Left ventricle myocardium superior (tissue), 1 donor: ENCODE results near the gene HGFAC. TPM values are rescaled to one million over a fixed set of nuclear protein-coding genes. Genes with fewer than 3 reads are reported as not detected.

Experiments
- ATAC-seq: fragments of 200-7000 bp; cut with Tn5 transposase; one replicate; pipeline ENCODE4 v1.9.1; 2020; ENCODE audit warnings: mild to moderate bottlenecking, moderate library complexity
- DNase-seq: peaks from one replicate; pipeline ENCODE4 v3.0.0-alpha.2; 2020
- intact Hi-C: fragments of 100-400 bp; cut with micrococcal nuclease; formaldehyde crosslinking; loops from one replicate; pipeline ENCODE4 v1.11.0; 2022
- total RNA-seq: library from RNA; stranded (reverse); fragmentation: NEBNext Ultra II Directional; extraction: Animal tissue kit (Norgen Biotek cat#: 25700); gene quantifications from one replicate; pipeline ENCODE4 v1.2.1, GENCODE V29; 2021
- donor health status: DM: no; HTN: yes; CAD: no; lungs with severe emphysema.

HGFAC gene
- total RNA-seq, 1 donor from 2014 or later = 0.67 TPM

DNA sequence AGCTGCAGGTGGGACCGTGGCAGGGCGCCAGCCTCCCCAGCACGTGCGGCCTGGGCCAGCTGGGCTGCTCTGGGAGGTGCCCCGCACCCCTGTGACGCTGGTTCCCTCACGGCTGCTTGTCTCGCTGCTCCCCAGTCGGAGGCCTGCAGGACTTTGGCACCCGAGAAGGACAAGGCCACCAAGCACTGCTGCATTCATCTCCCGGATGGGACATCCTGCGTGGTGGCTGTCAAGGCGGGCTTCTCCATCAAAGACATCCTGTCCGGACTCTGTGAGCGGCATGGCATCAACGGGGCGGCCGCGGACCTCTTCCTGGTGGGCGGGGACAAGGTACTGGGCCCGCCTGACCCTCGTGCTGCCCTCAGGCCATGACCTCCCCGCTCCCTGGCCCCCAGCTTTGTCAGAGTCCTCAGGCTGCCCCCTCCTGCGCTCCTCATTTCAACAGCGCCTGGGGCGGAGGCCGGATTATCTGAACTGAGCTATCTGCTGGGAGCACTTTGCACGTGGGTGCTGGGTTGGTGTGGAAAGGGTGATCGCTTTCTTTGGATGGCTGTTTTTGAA lies 19.4 kb upstream of the HGFAC start:
- no peak for ATAC-seq
- intact Hi-C loops = no loop called here
- DNase-seq = peak; percentile 26

DNA sequence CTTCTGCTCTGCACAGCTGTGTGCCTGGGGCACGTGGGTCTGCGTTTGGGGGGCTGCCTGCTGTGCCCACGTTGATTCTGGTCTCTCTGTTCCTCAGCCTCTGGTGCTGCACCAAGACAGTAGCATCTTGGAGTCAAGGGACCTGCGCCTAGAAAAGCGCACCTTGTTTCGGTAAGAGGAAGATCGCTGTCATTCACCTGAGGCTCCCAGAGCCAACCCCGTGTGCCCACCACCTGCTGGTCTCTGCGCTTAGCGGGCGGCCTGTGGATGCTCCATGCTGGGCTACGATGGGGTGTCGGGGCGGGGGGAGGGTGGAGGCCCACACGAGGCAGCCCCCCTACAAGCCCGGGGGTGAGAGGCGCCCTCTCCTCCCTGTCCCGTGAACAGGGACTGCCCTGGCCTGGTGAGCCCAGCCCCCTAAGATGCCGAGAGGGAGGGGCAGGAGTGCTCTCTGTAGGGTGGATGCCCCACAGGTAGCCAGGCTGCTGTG lies 18.9 kb upstream of the HGFAC start:
- DNase-seq = peak; percentile 20
- no peak for ATAC-seq
- intact Hi-C loops = no loop called here

DNA sequence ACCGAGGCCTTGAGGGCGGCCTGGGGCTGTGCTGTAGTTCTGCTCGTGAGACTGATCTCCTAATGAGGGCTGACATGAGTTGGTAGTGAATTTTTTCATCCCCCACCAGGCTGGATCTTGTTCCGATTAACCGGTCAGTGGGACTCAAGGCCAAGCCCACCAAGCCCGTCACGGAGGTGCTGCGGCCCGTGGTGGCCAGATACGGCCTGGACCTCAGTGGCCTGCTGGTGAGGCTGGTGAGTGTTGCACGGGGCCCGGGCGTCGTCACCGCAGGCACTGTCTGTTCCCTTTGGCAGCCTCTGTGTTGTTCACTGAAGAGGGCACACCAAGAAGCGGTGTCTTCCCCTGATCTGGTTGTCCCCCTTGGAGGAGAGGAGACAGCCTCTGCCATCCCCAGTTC lies 18.4 kb upstream of the HGFAC start:
- intact Hi-C loops = no loop called here
- DNase-seq (peak; percentile 4), ATAC-seq (no peak)

DNA sequence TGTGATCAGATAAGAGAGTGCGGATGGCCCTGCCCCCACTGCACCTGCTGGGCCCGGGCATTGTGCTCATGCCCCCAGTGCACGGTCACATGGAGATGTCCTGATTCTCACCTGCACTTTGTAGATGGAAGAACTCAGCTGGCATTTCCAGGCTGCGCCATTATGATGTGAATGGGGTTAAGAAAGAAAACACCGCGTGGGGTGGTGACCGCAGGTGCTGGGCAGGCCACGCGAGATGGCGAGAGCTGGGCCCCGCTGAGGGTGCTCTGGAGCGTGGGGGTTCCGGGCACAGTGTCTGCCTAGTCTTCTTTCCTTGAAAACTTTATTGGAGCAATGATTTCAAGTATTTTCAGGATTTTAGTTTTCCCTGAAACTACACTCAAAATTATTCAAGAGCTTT lies 17.8 kb upstream of the HGFAC start:
- DNase-seq (peak; percentile 12), ATAC-seq (no peak)
- intact Hi-C loops = no loop called here

DNA sequence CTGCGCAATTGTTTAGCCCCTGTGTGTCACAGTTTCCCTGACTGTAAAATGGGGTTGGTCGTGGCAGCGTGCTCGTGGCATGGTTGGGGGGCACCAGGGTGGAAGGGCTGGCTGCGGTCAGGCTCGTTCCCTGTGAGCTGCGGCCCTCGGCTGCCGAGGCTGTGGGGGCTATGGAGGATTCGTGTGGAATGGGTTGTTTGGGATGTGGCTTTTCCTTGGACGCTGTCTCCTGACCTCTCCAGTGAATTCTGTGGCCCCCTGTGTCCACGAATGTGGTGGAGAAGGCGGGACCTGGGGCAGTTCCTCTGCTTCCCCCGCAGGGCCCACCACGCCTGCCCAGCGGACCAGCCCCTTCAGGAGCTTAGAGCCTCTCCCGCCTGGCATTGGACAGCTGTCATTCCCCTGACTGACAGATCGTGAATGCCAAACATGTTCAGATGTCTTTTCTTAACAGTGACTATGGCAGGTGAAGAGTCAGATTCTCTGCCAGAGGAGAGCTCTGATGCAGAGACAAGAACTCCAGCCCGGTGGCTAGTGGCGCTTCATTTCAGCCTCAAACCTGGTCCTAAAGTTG lies 17.2 kb upstream of the HGFAC start:
- intact Hi-C loops = no loop called here
- ATAC-seq (no peak), DNase-seq (no peak)

DNA sequence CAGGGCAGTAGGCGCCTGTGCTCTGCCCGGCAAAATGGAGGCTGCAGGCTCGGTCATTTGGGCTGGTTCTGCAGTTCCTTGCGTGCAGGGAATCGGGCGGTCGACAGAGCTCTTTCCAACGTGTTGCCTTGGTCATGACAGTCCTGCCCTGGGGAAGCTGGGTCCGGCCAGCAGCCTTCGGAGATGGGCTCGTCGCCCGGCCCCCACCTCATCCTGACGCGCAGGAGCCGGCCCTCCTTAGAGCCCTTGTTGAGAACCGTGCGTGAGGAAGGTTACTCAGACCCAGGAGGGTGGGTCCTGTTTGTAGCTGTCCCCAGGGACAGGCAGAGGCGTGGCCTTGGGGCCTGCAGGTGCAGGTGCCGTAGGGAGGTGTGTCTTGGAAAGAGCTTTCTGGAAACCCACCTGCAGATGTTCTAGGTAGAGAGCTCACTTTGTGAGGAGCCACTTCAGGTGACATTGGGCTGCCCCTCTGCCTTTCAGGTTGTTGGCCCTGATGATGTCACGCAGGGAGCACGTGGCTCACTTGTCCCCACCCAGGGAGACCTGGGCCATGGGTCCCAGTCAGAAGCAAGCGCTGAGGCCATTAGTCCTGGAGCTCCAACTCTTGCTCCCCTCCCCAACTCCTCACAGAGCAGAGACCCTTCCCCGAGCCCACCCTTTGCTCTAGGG lies 15.2 kb upstream of the HGFAC start:
- ATAC-seq = no peak
- DNase-seq = no peak
- intact Hi-C loops = no loop called here

DNA sequence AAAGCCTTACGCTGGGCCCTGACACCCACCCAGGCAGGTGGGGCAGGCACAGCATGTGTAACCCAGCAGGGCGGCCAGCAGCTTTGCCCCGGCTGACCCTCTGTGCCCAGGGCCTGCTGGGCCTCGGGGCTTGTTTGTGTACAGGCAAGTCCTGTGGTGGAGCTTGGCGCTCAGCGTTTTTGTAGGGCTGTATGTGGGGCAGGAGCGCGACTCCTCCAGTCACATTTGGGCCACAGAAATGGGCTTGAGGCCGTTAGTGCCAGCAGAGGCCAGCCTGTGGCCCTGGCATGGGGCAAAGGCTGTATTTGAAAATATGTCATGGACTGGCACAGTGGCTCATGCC lies 14.7 kb upstream of the HGFAC start:
- ATAC-seq = no peak
- DNase-seq = no peak
- intact Hi-C loops = no loop called here

DNA sequence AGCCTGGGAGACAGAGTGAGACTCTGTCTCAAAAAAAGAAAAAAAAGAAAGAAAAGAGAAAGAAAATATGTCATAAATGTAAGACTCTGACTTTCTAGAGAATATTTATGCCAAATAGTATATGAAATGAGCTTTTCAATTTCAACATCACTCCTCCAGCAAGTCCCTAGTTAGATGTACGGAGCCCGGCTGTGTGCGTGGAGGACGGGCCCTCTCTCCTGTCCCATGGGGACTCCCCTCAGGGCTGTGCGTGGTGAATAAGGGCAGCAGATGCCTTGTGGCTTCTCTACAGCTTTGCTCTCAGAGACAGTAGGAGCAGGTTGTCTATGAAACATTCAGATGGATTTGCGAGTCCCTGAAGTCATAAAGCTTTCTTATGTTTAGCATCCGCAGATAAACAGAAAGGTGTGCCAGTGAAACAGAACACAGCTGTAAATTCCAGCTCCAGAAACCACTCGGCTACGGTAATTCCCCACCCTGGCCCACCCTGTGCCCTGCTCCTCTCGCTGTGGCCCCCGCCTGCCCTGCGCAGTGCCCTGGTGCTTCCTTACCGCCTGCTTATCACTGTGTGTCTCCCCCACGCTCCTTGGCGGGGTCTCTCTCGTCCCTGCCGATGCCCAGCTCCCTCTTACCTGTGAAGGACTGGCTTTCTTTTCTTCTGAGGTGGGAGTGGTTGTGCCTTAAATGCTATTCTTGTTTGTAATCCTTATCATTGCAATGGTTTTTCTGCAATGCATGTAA lies 13.9 kb upstream of the HGFAC start:
- no peak for ATAC-seq
- intact Hi-C loops = no loop called here
- DNase-seq = no peak

DNA sequence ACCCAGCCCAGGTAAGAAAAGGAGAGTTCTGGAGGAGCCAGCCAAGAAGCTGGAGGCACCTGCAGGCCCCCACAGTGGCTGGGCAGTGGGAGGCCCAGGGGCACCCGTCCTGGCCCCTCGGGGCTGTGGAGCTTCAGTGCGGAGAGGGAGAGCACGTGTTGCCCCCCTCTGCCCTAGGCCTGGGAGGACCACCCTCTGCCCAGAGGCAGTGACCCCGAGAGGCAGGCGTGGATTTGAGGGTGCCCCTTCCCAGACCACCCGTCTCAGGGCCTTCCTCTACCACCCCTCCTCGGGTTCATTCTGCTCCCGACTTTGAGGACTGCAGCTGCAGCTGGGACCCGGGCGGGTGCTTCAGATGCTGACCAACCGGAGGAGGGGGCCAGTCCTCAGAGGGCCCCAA lies 12.1 kb upstream of the HGFAC start:
- no peak for DNase-seq
- ATAC-seq = no peak
- intact Hi-C loops = no loop called here

DNA sequence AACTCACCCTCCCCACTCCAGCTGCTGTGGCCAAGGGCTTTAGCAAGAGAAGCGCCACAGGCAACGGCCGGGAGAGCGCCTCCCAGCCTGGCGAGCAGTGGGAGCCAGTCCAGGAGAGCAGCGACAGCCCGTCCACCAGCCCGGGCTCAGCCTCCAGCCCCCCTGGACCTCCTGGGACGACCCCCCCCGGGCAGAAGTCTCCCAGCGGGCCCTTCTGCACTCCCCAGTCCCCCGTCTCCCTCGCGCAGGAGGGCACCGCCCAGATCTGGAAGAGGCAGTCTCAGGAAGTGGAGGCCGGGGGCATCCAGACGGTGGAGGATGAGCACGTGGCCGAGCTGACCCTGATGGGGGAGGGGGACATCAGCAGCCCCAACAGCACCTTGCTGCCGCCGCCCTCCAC lies 11.2 kb upstream of the HGFAC start:
- intact Hi-C loops = no loop called here
- no peak for DNase-seq
- no peak for ATAC-seq

DNA sequence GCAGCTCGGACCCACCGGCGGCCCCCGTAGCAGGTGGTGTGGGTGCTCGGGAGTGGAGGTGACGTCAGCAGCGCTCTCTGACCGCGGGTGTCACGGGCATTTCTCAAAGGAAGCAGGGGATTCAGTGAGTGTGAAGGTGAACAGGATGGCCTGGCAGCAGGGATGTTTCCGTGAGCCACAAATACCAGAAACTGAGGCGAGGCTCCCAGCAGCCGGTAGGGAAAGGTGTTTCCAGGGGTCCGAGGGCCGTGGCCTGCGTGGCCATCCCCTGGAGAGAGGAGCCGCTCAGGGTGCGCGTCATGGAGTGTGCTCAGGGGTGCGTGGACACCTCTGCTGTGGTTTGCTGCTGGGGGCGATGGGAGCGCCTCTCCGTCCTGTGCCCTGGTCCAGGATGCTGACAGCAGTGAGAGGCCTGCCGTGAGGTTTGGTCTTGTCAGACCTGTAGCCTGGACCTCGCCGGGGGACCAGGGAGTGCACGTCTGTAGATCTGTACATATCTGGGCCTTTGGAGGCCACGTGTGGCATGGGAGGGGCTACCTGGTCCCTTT lies 10.2 kb upstream of the HGFAC start:
- DNase-seq = no peak
- no peak for ATAC-seq
- intact Hi-C loops = no loop called here

DNA sequence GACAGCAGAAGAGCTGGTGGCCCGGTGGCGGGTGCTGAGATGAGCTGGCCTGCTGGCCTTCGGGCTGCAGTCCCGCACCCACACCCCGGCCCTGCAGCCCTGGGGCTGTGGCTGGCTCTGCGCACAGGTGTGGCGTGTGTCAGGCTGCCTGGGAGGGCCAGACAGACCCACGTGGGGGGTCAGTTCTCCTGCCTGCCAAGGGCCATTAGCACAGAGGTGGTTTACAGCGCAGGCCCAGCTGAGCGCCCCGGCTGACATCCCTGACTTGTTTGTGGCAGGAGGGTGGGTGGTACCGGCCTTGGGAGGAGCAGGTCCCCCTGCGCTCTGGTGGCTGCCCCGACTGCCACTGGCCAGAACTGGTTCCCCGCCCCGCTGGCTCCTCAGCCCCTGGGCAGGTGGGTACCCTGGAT lies 9.4 kb upstream of the HGFAC start:
- intact Hi-C loops = no loop called here
- peak; percentile 28 for DNase-seq
- no peak for ATAC-seq

DNA sequence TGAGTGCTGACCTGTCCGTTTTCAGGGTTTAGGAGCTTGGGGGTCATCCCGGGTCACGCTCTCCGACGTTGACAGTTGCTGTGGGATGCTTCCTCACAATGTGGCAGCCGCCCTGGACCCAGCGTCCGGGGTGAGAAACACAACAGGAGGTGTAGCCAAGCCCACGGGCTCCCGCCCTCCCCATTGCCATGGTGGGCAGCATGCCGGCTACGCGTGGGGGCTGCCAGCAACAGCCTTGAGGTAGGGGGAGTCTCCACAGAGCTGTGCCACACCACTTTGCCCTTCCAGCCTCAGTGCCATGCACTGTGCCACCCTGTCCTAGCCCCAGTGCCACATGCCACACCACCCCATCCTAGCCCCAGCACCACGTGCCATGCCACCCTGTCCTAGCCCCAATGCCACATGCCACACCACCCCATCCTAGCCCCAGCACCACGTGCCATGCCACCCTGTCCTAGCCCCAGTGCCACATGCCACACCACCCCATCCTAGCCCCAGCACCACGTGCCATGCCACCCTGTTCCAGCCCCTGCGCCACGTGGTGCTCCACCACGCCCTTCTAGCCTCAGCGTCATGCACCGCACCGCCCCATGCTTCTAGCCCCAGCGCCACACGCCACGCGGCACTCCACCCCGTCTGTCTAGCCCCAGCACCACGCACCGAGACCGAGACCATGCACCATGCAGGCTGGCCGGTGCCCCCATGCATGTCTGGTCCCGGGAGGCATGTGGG lies 8.5 kb upstream of the HGFAC start:
- ATAC-seq (no peak), DNase-seq (peak; percentile 27)
- intact Hi-C loops = no loop called here

DNA sequence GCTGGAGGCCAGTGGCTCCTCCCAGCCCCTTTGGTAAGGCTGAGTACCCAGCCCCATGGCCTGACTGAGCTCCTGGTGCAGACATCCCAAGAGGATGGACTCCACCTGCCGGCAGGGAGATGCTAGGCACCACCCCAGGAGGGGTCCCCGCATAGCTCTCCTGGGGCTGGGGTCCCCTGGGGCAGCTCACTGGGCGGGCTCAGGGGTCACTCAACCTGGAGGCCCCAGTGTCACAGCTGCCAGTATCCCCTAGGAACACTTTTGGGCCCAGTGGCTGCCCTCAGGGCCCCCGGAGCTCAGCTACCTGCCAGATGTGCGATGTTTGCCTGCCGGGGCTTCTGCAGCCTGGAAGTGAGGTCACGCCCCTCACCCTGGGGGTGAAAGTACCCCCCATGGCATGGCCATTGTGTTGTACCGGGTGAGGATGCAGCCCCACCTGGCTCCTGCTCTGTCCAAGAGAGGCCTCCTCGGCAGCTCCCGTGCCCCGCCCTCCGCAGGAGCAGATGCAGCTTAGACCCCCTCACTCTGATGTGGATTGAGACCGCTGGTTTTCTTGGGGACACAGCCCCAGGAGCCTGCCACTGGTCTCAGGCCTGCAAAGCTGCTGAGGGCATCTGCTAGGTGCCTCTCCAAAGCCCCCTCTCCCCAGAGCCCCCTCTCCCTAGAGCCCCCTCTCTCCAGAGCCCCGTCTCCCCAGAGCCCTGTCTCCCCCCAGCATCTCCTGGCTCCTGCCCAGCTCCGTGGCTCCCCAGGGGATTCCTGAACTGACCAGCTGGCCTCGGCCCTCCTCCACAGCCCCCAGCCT lies 6.7 kb upstream of the HGFAC start:
- peak; percentile 22 for DNase-seq
- intact Hi-C loops = no loop called here
- no peak for ATAC-seq

DNA sequence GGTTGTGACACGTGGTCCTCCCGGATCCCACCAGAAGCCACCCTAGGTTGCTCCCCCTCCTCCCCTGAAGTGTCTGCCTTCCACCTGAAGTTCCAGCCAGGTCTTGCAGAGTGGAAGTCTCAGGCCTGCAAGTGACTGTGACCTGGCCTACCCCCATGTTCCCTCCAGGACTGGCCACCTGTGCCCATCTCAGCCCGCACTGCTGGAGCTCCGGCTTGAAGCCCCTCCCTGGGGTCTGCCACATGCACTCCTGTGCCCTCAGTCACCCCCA lies 6.1 kb upstream of the HGFAC start:
- intact Hi-C loops = no loop called here
- ATAC-seq (no peak), DNase-seq (no peak)

DNA sequence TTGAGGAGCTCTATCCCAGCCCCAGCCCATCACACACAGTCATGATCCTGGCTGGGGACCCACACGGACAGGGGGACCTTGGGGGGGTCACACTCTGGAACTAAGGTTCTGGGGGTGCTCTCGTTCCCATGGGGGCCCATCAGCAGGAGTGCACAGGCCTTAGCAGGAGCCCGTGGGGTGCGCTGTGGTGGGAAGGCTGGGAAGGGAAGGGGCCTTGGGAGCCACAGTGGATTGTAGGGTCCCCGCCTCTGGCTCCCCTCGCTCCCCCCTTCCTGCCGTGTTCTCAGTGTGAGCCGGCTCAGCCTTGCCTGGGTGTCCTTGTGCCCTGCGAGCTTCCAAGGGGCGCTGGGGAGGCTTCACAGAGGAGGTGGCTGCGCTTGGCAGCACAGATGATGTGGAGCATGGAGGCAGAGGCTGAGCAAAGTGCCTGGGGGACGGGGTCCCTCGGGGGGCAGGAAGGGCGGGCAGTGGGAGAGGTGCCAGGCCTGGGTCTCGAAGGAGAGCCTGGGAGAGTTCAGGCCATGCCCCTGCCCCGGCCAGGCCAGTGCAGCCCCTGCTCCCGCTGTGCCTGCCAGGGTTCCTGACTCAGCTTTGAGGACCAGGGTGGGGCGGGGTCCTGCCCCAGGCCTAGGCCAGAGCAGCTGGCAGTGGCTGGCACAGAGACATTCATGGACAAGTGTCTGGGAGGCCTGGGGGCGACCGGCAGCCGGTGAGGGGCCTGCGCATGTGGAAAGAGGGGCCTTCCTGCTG lies 5.5 kb upstream of the HGFAC start:
- DNase-seq (peak; percentile 23), ATAC-seq (no peak)

DNA sequence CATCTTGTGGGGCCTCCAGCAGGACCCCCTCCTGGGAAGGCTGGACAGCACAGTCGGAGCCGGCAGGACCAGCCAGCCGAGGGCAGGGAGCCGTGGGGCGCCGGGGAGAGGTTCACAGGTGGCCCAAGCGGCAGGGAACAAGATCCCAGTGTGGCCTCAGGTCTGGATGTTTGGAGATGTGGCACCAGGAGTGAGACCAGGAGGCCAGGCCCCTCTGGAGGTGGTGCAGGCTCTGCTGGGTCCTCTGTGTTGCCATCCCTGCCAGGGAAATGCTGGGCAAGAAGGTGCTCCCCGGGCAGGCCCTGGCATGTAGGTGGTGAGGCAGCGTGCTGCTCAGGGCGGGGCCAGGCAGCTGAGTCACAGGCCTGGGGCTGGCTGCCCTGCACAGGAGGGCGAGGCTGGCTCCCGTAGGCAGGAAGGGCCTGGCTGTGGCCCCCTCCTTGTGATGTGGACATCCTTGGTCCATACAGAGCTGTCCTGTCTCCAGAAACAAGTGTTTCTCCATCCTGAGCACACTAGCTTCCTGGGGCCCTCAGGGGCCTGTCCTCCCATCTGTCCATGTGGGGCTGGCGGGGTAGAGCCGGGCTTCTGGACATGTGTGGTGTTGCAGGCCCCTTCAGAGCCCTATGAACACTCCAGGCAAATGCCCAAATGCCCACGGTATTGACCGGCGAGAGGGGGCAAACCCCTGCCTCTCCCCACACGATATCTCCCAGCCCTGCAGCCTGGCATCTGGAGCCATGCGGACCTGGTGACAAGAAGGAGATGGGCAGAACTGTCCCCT lies 4.8 kb upstream of the HGFAC start:
- intact Hi-C loops = no loop called here
- DNase-seq (peak; percentile 31), ATAC-seq (no peak)

More for the DNA sequence above, 5.5 kb upstream of the HGFAC start:
- intact Hi-C loops = no loop called here

DNA sequence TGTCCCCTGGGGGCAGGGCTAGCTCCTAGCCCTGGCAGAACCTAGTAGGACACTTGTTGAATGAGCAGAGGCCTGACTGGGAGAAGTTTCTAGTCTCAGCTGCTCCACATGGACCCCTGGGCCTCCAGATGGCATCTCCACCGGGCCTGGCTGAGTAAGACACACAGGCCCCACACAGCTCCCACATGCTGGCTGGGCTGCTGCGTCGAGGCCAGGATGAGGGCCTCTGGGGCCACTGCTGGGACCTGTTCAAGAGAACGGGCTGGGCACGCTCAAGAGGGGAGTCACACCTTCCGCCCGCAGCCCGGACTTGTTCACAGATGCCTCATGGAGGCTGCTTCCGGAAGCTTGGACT lies 4.2 kb upstream of the HGFAC start:
- DNase-seq (peak; percentile 24), ATAC-seq (no peak)
- intact Hi-C loops = no loop called here
